HG03558 (cell line): ENCODE measurements around the gene VIPR2.

Source experiments
- ATAC-seq: cut with Tn5 transposase; IDR thresholded peaks from one replicate; pipeline ENCODE4 v1.9.1; 2021; ENCODE audit warnings: moderate number of reproducible peaks; ENCODE audit not compliant: unreplicated experiment; ENCODE audit errors: extremely low read depth

The VIPR2 gene

DNA sequence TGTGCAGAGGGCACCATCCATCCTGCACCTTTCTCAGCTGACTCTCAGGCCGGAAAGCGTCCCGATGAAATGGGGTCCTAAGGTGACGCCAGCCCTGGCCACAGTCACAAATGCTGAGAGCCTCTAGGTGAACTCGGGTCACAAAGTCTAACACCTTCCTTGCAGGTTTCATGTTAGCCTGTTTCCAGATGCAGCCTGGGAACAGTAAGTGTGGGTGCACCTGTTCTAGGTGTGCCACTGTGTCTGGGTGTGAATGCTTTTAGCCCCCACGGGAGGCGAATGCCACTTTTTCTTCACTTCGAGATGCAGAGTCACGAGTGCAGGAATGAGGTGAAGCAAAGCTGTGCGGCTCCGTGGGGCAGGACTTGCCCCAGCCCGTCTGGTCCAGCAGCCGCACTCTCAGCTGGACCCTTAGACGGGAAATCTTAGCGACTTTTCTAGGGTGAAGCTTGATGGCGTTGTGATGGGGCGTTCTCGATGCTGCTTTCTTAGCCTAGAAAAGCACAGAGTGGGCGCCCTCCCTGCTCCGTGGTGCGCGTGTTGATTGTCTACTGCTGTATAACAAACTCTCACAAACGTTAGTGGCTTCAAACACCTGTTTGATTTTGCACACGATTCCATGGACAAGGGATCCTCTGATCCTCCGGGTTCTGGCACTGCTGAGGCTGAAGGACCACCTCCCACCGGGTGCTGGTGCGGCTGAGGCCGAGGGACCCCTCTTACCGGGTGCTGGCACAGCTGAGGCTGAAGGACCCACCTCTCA, 13.6 kb upstream of the VIPR2 start:
- ATAC-seq: no peak

DNA sequence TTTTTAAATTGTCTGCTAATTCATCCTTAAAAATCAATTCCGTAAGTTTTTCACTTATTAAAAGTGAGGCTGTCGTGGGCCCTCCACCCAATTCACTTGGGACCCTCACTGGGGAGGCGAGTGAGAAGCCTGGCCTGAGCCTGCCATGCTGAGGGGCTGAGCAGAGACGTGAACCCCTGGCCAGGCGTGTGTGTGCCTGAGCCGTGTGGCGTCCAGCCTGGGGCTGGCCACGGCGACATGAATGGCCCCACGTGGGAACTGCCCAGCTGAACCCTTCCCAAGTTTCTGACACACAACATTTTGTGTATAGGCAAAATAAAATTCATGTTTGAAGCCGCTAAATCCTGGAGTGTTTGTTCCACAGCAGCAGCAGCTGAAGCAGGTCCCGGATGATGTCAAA, 13.0 kb upstream of the VIPR2 start:
- no peak for ATAC-seq

DNA sequence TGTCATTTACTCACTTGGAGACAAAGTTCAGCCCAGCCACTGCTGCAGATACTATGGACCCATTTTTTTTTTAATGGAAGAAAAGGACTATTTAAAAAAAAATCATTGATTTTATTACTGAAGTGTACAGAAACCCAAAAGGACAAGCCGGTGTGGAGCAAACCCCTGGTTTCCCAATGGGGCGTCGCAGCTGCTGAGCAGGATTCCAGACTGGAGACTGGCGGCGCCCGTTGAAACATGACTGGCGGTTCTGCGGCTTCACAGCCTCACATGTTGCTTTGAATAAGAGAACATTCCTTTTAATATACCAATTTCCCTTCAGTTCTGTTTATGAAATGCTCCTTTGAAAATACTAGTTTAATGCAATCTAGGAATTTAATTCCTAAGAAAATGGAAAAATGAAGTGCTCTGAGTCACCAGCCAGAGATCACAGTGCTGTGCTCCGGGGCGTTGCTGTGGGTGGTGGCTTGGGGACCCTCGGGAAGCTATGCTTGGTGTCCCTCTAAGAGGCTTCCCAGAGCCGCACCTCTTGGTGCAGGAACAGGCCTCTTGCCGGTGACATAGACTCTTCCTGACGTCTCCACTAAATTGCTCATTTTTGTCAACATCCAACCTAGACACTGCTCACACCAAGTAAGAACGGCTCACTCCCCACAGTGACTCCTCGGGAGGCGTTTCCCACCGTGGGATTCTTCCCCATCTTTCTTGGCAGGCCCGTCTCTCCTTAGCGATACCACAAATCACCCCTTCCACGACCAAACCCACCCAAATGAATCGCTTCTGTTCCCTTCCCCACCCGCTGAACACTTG, 12.0 kb upstream of the VIPR2 start:
- no peak for ATAC-seq

DNA sequence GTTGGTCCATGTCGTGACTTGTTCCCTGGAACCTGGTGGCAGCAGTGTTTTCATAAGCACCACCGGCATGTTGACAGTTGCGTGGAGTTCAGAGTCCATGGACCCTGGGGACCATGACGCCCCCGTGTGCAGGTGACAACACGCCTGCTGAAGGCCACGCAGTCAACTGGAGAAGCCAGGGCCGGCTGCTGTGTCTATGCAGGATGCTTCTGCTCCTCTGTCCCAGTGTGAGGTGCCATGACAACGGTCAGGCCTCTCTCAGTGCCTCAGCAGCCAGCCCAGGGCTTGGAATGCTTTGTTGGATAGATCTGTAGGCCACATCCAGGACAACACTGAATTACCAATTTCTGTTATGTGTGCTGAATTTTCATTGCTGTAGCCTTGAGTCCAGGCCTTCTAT, 10.7 kb upstream of the VIPR2 start:
- no peak for ATAC-seq

DNA sequence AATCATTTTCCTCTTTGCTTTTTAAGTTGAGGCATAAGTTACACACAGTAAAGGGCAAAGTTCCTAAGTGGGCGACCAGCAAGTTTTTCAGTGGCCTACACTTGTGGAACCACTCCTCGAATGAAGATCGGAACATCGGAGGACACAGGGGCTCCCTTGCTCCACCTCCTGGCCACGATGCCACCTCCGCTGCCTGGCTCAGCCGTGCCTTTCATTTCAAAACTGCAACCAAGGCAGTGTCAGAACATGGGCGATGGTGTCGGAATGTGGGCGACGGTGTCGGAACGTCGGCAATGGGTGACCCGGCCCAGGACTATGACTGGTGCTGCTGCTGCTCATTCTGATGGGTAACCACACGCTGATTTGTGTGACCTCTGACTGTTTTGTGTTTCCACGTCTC, 9.6 kb upstream of the VIPR2 start:
- no peak for ATAC-seq

DNA sequence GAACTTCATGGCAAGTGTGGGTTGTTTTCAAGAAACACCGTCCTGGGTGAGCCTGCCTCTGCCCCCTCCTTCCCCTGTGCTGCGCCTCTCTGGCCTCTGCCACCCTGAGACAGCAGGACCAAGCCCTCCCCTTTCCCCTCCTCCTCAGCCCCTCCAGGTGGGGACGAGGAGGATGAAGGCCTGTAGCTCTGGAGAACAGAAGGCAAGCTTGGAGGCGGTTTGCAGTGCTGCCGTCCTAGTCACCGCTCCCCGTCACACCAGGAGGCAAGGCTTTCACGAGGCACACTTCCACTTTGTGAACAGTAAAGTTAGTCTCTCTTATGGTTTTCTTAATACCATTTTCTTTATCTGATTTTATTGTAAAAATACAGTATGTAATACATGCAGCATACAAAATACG, 8.8 kb upstream of the VIPR2 start:
- no peak for ATAC-seq

DNA sequence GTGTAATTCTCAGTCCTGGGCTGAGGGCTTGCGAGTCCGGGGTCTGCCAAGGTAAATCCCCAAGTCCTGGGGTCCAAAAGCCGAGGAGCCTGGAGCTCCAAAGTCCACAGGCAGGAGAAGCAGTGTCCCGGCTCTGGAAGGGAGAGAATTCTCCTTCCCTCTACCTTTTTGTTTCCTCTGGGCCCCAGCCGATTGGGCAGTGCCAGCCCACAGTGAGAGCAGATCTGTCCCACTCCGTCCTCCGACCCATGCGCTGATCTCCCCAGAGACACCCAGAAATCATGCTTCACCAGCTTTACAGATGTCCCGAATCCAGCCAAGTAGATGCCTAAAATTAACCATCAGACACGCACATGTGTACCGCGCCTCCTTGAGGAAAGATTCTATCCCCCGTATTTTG, 8.1 kb upstream of the VIPR2 start:
- ATAC-seq: no peak

DNA sequence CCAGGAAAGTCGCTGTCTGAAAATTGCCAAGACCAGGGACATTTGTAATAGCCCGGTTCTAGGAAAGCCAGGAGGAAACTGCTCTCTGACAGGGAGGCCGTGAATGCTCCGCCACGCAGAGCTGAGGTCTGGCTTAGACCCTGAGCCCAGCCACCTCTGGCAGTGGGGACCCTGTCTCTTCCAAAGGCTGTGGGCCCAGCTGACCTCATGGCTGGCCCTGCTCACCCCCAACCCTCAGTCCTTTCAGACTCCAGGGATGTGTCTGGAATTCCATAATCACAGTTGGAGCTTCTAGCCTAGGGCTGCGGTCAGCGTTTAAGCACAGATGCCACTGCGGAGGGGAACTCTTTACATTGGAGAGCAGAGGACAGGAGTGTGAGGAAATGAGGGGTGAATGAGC, 6.6 kb upstream of the VIPR2 start:
- ATAC-seq: no peak

DNA sequence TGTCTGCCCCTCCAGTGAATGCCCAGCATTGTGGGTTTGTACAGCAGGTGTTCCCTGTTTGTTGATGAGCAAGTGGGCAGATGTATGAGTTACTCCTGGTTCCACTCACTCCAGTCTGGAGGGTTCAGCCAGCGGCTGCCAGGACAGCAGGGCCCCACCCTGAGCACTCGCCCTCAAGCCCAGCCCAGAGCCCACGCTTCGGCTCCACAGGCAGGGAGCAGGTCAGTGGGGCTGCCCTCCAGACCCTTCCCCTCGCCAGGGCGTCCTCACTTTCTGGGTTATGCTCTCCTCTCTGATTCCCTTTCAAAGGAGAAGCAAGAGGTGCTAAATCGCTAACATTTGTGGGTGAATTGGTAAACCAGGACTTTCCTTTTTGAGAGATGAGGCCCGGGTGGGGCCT, 4.8 kb upstream of the VIPR2 start:
- no peak for ATAC-seq

DNA sequence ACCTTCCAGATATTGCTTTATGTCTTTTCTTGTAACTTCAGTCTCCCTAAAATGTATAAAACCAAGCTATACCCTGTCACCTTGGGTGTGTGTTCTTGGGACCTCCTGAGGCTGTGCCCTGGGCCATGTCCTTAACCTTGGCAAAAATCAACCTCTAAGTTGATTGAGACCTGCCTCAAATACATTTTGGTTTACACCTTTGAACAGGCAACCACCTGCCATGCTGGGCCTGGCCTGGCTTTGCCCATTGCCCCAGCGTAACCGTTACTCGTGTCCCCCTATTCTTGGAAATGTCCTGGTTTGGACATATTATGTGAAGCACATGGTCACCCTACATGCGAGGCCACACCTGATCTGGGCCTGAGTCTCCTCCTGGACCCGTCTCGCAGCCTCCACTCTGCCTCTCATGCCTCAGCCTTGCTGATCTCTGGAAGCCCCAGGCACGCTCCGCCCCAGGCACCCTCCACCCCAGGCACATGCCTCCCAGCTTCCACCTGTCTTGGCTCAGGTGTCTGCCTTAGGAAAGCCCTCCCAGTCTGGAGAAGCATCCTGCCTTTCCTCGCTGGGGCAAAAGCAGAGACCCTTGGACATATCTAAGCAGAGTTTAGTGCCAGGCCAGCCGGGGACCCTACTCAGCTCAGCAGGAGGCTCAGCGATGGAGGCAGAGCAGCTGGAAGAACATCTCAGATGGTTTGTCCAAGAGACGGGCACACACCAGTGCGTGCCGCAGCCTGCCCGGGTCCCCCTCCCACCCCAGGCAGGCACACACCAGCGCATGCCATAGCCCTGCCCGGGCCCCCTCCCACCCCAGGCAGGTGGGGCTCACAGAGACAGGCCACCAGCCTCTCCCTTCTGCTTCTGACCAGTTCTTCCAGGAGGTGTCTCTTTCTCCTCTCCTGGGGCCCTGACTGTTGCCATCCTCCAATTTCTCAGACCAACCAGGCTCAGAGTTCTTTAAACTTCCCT, 4.0 kb upstream of the VIPR2 start:
- ATAC-seq: no peak

DNA sequence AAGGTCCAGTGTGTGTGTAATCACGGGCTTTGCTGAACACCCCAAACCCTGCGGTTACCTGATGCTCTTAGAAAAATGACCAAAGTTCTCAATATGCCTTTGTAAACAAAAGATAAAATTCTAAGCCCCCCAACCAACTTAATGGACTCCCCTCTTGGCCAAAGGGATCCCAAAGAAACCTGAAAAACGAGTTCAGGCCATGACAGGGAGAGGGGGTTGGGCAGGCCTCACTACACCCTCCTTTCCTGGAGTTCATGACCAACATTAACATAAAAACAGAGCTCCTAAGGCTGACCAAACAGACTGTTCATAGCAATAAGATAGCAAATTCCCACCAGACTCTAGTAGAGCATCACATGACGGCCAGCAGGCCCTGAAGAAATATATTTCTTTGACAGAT, 3.0 kb upstream of the VIPR2 start:
- no peak for ATAC-seq

DNA sequence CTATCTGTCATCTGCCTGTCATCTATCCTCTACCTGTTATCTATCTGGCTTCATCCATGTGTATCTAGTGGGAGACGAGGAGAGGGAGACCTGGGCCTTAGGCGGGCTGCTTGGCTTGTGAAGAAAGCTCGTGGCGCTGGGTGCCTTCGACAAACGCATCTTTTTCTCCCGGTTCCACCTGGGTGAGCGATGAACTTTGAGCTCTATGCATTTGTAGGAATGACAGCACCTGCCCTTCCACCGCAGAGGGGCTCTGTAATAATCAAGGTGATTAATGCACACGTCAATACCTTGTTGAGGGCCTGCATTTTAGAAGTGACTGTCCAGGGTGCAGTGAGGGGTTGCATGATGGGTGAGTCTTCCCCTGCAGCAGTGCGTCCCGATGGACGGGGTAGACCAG, 2.6 kb upstream of the VIPR2 start:
- ATAC-seq: no peak

DNA sequence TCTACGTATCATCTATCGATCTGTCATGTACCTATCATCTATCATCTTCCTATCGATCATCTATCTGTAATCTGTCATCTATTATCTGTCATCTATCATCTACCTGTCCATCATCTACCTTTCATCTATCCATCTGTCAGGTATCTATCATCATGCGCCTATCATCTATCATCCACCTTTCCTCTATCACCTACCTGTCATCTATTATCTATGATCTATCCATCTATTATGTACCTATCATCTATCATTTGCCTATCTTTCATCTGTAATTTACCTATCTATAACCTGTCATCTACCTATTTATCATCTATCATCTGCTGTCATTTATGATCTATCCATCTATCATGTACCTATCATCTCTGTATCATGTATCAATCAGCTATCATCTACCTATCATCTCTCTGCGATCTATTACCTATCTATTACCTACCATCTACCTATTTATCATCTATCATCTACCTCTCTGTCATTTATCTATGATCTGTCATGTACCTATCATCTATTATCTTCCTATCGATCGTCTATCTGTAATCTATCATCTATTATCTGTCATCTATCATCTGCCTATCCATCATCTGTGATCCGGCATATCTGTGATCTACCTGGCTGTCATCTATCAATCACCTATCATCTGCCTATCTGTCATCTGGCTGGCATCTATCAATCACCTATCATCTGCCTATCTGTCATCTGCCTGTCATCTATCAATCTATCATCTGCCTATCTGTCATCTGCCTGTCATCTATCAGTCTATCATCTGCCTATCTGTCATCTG, 1.6 kb upstream of the VIPR2 start:
- ATAC-seq: no peak

DNA sequence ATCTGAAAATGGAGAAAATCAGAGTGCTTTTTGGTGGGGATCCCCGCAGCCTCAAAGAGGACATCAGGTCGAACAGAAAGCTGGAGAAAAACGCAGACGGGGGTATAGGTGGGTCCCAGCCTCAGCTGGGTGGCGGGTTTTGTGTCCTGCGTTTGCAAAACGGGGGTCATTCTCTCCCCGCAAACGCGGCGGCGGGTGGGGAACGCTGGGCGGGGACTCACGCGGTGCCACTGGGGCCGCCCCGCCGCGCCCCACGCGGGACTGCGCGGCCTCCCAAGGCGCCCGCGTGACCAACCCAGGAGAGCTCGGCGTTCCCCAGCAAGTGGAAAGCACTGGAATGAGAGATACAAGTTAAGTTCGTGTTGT, 806 bp upstream of the VIPR2 start:
- no peak for ATAC-seq

DNA sequence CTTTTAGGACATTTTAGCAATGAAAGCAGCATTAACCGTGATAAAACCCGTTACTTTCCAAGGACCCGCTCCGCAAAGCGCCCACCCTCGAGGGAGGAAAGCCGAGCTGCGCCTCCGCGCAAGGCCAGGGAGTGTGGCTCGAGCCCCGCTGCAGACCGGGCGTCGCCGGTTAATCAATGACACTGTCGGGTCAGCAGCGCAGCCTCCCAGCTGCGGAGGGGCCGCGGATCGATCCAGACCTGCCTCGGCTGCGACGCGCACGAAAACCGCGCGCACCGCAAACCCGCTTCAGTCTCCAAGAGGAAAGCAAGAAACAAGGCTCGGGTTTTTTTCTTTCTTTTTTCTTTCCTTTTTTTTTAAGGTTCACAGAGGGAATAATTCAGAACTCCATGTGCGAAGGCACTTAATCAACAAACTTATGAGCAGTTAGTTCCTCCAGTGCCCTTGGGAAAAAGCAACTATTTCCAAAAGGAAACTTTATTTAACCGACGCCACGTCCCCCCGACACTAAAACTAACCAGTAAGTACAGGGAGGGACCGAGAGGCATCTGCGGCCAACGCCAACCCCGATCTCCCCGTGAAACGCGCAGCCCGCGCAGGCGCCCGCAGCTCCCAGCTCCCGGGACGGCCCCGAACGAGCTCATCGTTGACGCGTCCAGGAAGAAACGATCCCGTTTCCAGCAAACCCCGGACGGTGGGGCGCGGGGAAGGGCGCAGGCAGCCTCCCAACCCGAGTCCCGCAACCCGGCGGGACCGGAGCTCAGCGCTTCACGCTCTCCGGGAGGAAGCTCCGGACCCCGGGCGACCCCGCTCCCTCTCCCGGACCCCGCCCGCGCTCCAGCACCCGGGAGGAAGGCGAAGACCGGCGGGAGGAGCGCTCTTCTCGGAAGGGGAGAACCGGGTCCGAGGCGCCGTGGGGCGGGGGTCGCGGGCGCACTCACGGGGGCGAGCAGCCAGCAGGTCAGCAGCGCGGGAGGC, 598 bp downstream of the VIPR2 start:
- ATAC-seq: no peak

DNA sequence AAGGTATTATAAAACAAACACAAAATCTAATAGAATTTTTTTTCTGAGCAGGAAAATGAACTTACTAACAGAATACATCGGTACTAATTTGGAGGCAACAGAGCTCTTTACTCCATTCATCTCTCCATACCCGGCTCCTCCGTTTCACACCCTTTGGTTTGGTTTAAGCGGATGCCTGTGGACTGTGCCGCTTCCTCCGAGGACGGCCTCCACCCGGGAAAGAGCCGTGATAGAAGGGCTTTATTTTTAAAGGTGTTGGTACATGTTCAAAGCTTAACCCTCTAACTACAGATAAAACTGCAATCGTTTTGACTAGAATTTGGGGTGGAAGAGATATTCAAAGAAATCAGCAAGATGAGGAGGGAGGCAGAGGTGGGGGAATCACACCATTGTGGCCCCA, 1.9 kb downstream of the VIPR2 start:
- ATAC-seq: no peak

DNA sequence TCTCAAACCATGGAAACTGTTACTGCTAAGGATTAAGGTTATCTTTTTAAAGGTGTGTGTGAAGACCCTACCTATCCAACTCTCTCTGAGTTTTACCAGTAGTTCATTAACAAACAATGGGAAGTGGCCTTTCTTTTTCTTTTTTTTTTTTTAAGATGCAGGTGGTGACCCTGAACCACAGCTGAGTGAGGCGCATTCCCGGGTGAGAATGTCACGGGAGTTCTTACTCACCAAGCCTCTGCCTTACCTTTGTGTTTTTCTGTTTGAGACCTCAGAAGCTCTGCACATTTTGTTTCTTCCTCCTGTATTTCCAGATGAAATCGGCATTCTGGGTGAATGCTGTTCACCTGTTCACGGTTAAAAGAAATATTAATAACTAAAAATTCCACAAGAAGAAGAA, 2.5 kb downstream of the VIPR2 start:
- ATAC-seq: no peak

DNA sequence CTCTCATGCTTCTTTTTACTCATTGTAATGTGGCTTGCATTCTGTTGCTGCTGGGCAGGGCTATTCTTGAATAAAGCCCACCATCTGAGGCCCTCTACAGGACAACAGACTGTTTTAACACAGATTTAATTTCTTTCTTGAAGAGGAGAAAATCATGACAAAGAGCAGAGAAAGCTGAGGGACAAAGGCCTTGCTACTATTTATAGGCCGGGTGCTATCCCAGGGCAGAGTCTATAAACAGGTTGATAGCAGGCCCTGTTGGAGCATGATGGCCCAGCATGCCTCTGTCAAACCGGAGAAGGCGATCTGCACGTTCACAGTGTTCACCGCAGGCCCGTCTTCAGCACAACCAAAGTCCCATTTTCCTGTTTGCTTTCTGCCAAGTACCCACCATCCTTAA, 3.0 kb downstream of the VIPR2 start:
- no peak for ATAC-seq

DNA sequence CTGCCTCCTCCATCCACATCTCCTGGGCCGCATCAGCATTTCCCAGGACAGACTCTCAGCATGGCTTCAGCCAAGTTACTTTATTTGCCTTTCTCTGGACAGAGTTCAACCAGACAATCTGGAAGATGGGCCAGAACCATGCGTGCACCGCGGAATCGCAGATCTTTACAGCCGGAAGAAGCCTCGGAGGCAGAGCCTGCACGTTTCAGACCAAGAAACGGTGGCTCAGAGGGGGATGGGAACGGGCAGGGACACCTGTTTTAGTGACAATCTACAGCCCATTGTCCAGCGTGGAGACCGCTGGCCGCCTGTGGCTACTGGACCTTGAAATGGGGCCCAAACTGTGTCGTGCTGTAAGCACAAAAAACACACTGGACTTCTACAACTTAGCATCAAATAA, 3.5 kb downstream of the VIPR2 start:
- no peak for ATAC-seq
